Osteocyte (in vitro differentiated cells): Measurements from ENCODE around the gene CNFN. TPM values are rescaled to one million over a fixed set of nuclear protein-coding genes. Genes with fewer than 3 reads are reported as not detected.

Experiments used
- DNase-seq: peaks from one replicate; pipeline ENCODE4 v3.0.0; 2021; ENCODE audit warnings: mixed read lengths; ENCODE audit not compliant: unreplicated experiment; ENCODE audit errors: extremely low spot score
- H3K27ac Mint-ChIP-seq: one replicate; pipeline ENCODE4 v1.8.0; 2021; ENCODE audit warnings: mild to moderate bottlenecking, mixed read lengths; ENCODE audit not compliant: unreplicated experiment
- H3K27me3 Mint-ChIP-seq: one replicate; pipeline ENCODE4 v1.8.0; 2021; ENCODE audit warnings: mixed read lengths; ENCODE audit not compliant: unreplicated experiment
- H3K36me3 Mint-ChIP-seq: one replicate; pipeline ENCODE4 v1.8.0; 2021; ENCODE audit warnings: mixed read lengths; ENCODE audit not compliant: unreplicated experiment
- H3K4me1 Mint-ChIP-seq: one replicate; pipeline ENCODE4 v1.8.0; 2021; ENCODE audit warnings: mixed read lengths; ENCODE audit not compliant: unreplicated experiment
- H3K4me3 Mint-ChIP-seq: one replicate; pipeline ENCODE4 v1.8.0; 2021; ENCODE audit warnings: mild to moderate bottlenecking, moderate library complexity, mixed read lengths; ENCODE audit not compliant: unreplicated experiment
- H3K9me3 Mint-ChIP-seq: one replicate; pipeline ENCODE4 v1.8.0; 2021; ENCODE audit warnings: mixed read lengths; ENCODE audit not compliant: unreplicated experiment
- CTCF ChIP-seq: fragments of 200-600 bp; sonication (generic); IDR thresholded peaks from 2 replicates; pipeline ENCODE4 v1.5.0; 2021; ENCODE audit warnings: antibody characterized with exemption, mild to moderate bottlenecking, moderate library complexity
- total RNA-seq: library from RNA; stranded (reverse); gene quantifications from 2 replicates; pipeline ENCODE4 v1.2.1, GENCODE V29; 2021

The CNFN gene
- total RNA-seq, 1 donor from 2014 or later = not detected

- Mint-ChIP-seq H3K27ac (no peak overlapping the region), H3K36me3 (peaks cover 31% of the 10 kb centered on the region), H3K9me3 (no peaks in the 10 kb centered on the region), H3K4me3 (no peak overlapping the region), H3K27me3 (no peaks in the 10 kb centered on the region), H3K4me1 (peaks cover 5% of the 10 kb centered on the region)
- DNase-seq = no peak
- no peak for TF ChIP-seq CTCF
Observed at GRCh38 chr19:42357290-42357689, 32.8 kb downstream of the CNFN start.

GRCh38 chr19:42356686-42357085, 33.4 kb downstream of the CNFN start:
- Mint-ChIP-seq H3K4me3 (no peak overlapping the region), H3K27ac (no peak overlapping the region), H3K36me3 (peaks cover 31% of the 10 kb centered on the region), H3K4me1 (peaks cover 5% of the 10 kb centered on the region), H3K27me3 (no peaks in the 10 kb centered on the region), H3K9me3 (no peaks in the 10 kb centered on the region)
- DNase-seq = no peak
- TF ChIP-seq CTCF = no peak

GRCh38 chr19:42355896-42356295, 34.2 kb downstream of the CNFN start:
- Mint-ChIP-seq H3K4me1 (peaks cover under 1% of the 10 kb centered on the region), H3K9me3 (no peaks in the 10 kb centered on the region), H3K4me3 (no peak overlapping the region), H3K27me3 (no peaks in the 10 kb centered on the region), H3K36me3 (peaks cover 25% of the 10 kb centered on the region), H3K27ac (no peak overlapping the region)
- no peak for TF ChIP-seq CTCF
- no peak for DNase-seq

- Mint-ChIP-seq H3K4me1 (no peaks in the 10 kb centered on the region), H3K9me3 (no peaks in the 10 kb centered on the region), H3K4me3 (no peak overlapping the region), H3K36me3 (peaks cover 30% of the 10 kb centered on the region), H3K27me3 (no peaks in the 10 kb centered on the region), H3K27ac (no peak overlapping the region)
- DNase-seq = no peak
- TF ChIP-seq CTCF = no peak
Observed at GRCh38 chr19:42353341-42354015, 36.6 kb downstream of the CNFN start.

GRCh38 chr19:42352301-42353259, 37.5 kb downstream of the CNFN start:
- no peak for DNase-seq
- Mint-ChIP-seq H3K4me1 (no peaks in the 10 kb centered on the region), H3K36me3 (peaks cover 31% of the 10 kb centered on the region), H3K27ac (no peak overlapping the region), H3K27me3 (no peaks in the 10 kb centered on the region), H3K9me3 (no peaks in the 10 kb centered on the region), H3K4me3 (no peak overlapping the region)
- TF ChIP-seq CTCF = no peak
